DND-41 (cell line): ENCODE measurements around the gene TMEM74B.

Experiments
- ATAC-seq: fragments of 200-7000 bp; cut with Tn5 transposase; 3 replicates; pipeline ENCODE4 v1.9.1; 2021; ENCODE audit warnings: low read depth; ENCODE audit not compliant: insufficient read depth
- DNase-seq: peaks from one replicate; pipeline ENCODE4 v3.0.0-alpha.2; 2020
- H2AFZ ChIP-seq: 2 replicates; pipeline ENCODE4 v1.6.0; 2012; ENCODE audit warnings: low read depth, low read length
- H3K27ac ChIP-seq: 2 replicates; pipeline ENCODE4 v1.5.1; 2012; ENCODE audit warnings: low read length, inconsistent platforms
- H3K27me3 ChIP-seq: fragments of 200-600 bp; sonication (generic); 2 replicates; pipeline ENCODE4 v1.6.0; 2012; ENCODE audit warnings: low read length, mild to moderate bottlenecking, inconsistent platforms; ENCODE audit not compliant: insufficient read depth, poor library complexity
- H3K36me3 ChIP-seq: 2 replicates; pipeline ENCODE4 v1.5.1; 2012; ENCODE audit warnings: low read length, inconsistent platforms; ENCODE audit not compliant: insufficient read depth
- H3K4me1 ChIP-seq: 2 replicates; pipeline ENCODE4 v1.5.1; 2012; ENCODE audit warnings: mild to moderate bottlenecking, low read length; ENCODE audit not compliant: insufficient read depth
- H3K4me2 ChIP-seq: 2 replicates; pipeline ENCODE4 v1.6.0; 2012; ENCODE audit warnings: mild to moderate bottlenecking, moderate library complexity, low read length, inconsistent platforms; ENCODE audit not compliant: insufficient read depth
- H3K4me3 ChIP-seq, 2 experiments: fragments of 200-600 bp in 1 of 2; shearing (Covaris generic) in 1 of 2; 2 replicates each; pipeline ENCODE4 v1.5.1; 2012 to 2016; ENCODE audit warnings: inconsistent platforms in 2 of 2, low read length in 2 of 2, mild to moderate bottlenecking in 2 of 2, low read depth in 1 of 2, moderate library complexity in 1 of 2
- H3K79me2 ChIP-seq: 2 replicates; pipeline ENCODE4 v1.6.0; 2012; ENCODE audit warnings: low read length, inconsistent platforms; ENCODE audit not compliant: insufficient read depth
- H3K9ac ChIP-seq: 2 replicates; pipeline ENCODE4 v1.6.0; 2012; ENCODE audit warnings: low read depth, mild to moderate bottlenecking, inconsistent platforms, low read length, moderate library complexity
- H3K9me3 ChIP-seq: 2 replicates; pipeline ENCODE4 v1.5.1; 2012; ENCODE audit warnings: low read length, moderate library complexity, mild to moderate bottlenecking, inconsistent platforms; ENCODE audit not compliant: insufficient read depth, severe bottlenecking
- H4K20me1 ChIP-seq: 2 replicates; pipeline ENCODE4 v1.6.0; 2012; ENCODE audit warnings: low read length; ENCODE audit not compliant: insufficient read depth
- CTCF ChIP-seq: IDR thresholded peaks from 2 replicates; pipeline ENCODE4 v1.5.1; 2012; ENCODE audit warnings: borderline replicate concordance, low read length, moderate library complexity, mild to moderate bottlenecking; ENCODE audit not compliant: poor library complexity, severe bottlenecking; ENCODE audit errors: extremely low read depth
- EZH2 ChIP-seq: IDR thresholded peaks from 3 replicates; pipeline ENCODE4 v1.6.1; 2012; ENCODE audit warnings: borderline replicate concordance, low read depth, mild to moderate bottlenecking, moderate library complexity, low read length, inconsistent platforms; ENCODE audit not compliant: severe bottlenecking

TMEM74B gene

GRCh38 chr20:1186367-1186991, 1.7 kb upstream of the TMEM74B start:
- DNase-seq (no peak), ATAC-seq (no peak)
- Histone ChIP-seq H3K36me3 (no peaks in the 10 kb centered on the region), H2AFZ (no peak overlapping the region), H3K27ac (no peak overlapping the region), H3K4me3 (no peak overlapping the region), H3K4me1 (no peaks in the 10 kb centered on the region), H3K4me2 (no peak overlapping the region), H3K9ac (no peak overlapping the region), H4K20me1 (no peaks in the 10 kb centered on the region; the same call in 1 of the 2 replicates), H3K9me3 (no peaks in the 10 kb centered on the region), H3K79me2 (no peaks in the 10 kb centered on the region), H3K27me3 (no peaks in the 10 kb centered on the region)
- no peak for TF ChIP-seq EZH2
- TF ChIP-seq CTCF, result no peak

- no peaks in the 10 kb centered on the region for H3K9me3 ChIP-seq
- H3K36me3 ChIP-seq, result no peaks in the 10 kb centered on the region
- H3K9ac ChIP-seq, result no peak overlapping the region
- H2AFZ ChIP-seq, result no peak overlapping the region
- no peaks in the 10 kb centered on the region for H3K79me2 ChIP-seq
- no peak for ATAC-seq
- H3K27me3 ChIP-seq, result no peaks in the 10 kb centered on the region
- H3K4me2 ChIP-seq, result no peak overlapping the region
- DNase-seq, result peak; percentile 21
- peak; percentile 52 for TF ChIP-seq CTCF
- no peak for TF ChIP-seq EZH2
- no peak overlapping the region for H3K4me3 ChIP-seq
- no peak overlapping the region for H3K27ac ChIP-seq
- H4K20me1 ChIP-seq, result no peaks in the 10 kb centered on the region; the same call in 1 of the 2 replicates
- H3K4me1 ChIP-seq, result no peaks in the 10 kb centered on the region
Observed at GRCh38 chr20:1185790-1186334, 1.1 kb upstream of the TMEM74B start.

GRCh38 chr20:1185316-1185741, 548 bp upstream of the TMEM74B start:
- Histone ChIP-seq H3K27ac (no peak overlapping the region), H2AFZ (no peak overlapping the region), H4K20me1 (no peaks in the 10 kb centered on the region; the same call in 1 of the 2 replicates), H3K4me1 (no peaks in the 10 kb centered on the region), H3K9ac (no peak overlapping the region), H3K79me2 (no peaks in the 10 kb centered on the region), H3K4me2 (no peak overlapping the region), H3K36me3 (no peaks in the 10 kb centered on the region), H3K27me3 (no peaks in the 10 kb centered on the region), H3K4me3 (no peak overlapping the region), H3K9me3 (no peaks in the 10 kb centered on the region)
- ATAC-seq, result no peak
- DNase-seq, result no peak
- TF ChIP-seq EZH2, result no peak
- no peak for TF ChIP-seq CTCF
